Mucosa of rectum (tissue), 2 donors: Measurements from ENCODE around the gene MUC5B.
A peak's percentile ranks its signal among the peaks of the same experiment; 100 is the strongest.

Experiments
- H3K27ac ChIP-seq, 2 donors: one replicate each; pipeline ENCODE4 v1.7.0; 2013; ENCODE audit warnings: inconsistent platforms in 2 of 2, low read depth in 2 of 2, low read length in 2 of 2
- H3K27me3 ChIP-seq, 2 donors: one replicate each; pipeline ENCODE4 v1.7.0; 2013; ENCODE audit warnings: low read length in 2 of 2; ENCODE audit not compliant: control insufficient read depth in 2 of 2, insufficient read depth in 2 of 2
- H3K36me3 ChIP-seq, 2 donors: one replicate each; pipeline ENCODE4 v1.7.0; 2013; ENCODE audit warnings: low read length in 2 of 2; ENCODE audit not compliant: control insufficient read depth in 2 of 2, insufficient read depth in 2 of 2
- H3K4me1 ChIP-seq, 2 donors: one replicate each; pipeline ENCODE4 v1.7.0; 2013; ENCODE audit warnings: low read length in 2 of 2, mild to moderate bottlenecking in 1 of 2; ENCODE audit not compliant: control insufficient read depth in 2 of 2, insufficient read depth in 2 of 2
- H3K4me3 ChIP-seq, 2 donors: one replicate each; pipeline ENCODE4 v1.7.0; 2013; ENCODE audit warnings: low read length in 2 of 2
- H3K9ac ChIP-seq, 2 donors: one replicate each; pipeline ENCODE4 v1.7.0; 2013; ENCODE audit warnings: low read length in 2 of 2, low read depth in 1 of 2, mild to moderate bottlenecking in 1 of 2
- H3K9me3 ChIP-seq, 2 donors: one replicate each; pipeline ENCODE4 v1.7.0; 2013; ENCODE audit warnings: low read length in 2 of 2; ENCODE audit not compliant: control insufficient read depth in 2 of 2
- donor health status: healthy.
- donor health status: Normal muscosa, but diverticular disease.

The MUC5B gene

DNA sequence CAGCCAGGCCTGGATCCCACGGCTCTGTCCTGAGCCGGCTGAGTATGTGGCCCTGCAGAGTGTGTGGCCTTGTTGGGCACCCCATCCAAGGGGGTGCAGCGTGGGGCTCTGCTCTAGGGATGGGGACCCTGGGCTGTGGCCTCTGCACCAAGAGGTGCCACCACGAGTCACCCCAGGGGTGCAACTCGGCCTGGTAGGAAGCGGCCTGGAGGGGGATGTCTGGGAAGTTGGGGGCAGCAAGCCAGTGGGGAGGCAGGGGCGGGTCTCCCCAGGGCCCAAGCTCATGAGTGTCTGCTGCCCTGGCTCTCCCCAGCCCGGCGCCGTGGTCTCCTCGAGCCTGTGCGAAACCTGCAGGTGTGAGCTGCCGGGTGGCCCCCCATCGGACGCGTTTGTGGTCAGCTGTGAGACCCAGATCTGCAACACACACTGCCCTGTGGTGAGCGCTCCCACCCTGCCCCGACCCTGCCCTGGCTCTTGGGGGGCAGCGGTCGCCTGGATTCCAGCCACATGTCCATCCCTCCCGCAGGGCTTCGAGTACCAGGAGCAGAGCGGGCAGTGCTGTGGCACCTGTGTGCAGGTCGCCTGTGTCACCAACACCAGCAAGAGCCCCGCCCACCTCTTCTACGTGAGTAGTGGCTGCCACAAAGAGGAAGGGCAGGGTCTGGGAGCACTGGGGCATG lies 24.2 kb upstream of the MUC5B start:
- Histone ChIP-seq H3K4me1 (peaks cover 9 to 12% of the 10 kb centered on the region in 2 donors), H3K27ac (no peak overlapping the region), H3K9me3 (no peaks in the 10 kb centered on the region), H3K9ac (no peak overlapping the region), H3K27me3 (peaks cover 4 to 22% of the 10 kb centered on the region in 2 donors), H3K4me3 (no peak overlapping the region), H3K36me3 (no peaks in the 10 kb centered on the region)

- no peaks in the 10 kb centered on the region for H3K36me3 ChIP-seq
- peaks cover 12 to 17% of the 10 kb centered on the region in 2 donors for H3K4me1 ChIP-seq
- no peak overlapping the region for H3K27ac ChIP-seq
- H3K27me3 ChIP-seq: peaks cover 4 to 22% of the 10 kb centered on the region in 2 donors
- H3K9ac ChIP-seq: no peak overlapping the region
- no peak overlapping the region for H3K4me3 ChIP-seq
- H3K9me3 ChIP-seq: no peaks in the 10 kb centered on the region
Observed at GRCh38 chr11:1199241-1199750, 23.6 kb upstream of the MUC5B start.

DNA sequence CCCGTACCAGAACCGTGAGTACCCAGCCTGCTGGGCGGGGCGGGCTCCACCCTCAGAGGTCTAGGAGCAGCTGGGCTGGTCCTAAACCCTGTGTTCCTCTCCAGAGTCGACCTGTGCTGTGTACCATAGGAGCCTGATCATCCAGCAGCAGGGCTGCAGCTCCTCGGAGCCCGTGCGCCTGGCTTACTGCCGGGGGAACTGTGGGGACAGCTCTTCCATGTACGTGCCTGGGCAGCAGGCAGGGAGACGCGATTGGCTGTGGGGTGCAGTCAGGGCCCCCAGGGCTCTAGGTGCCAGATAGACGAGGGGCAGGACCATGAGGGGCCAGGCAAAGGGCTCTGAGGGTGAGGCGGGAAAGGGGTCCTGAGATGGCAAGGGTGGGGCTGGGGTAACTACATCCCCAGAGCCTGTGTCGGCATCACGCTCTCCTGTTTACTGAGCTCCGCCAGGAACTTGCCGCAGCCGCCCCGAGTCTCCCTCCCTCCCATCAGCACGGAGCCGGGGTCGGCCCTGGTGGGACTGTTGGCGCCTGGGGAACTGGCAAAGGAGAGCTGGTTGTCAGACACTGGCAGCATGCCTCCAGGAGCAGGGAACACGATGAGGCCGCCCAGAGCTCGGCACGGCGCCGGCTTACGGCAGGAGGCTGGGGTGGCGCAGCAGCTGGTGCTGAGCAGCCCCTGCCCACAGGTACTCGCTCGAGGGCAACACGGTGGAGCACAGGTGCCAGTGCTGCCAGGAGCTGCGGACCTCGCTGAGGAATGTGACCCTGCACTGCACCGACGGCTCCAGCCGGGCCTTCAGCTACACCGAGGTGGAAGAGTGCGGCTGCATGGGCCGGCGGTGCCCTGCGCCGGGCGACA lies 22.9 kb upstream of the MUC5B start:
- H3K9me3 ChIP-seq: no peaks in the 10 kb centered on the region
- H3K27me3 ChIP-seq: peaks cover 4 to 22% of the 10 kb centered on the region in 2 donors
- H3K36me3 ChIP-seq: no peaks in the 10 kb centered on the region
- H3K4me3 ChIP-seq: no peak overlapping the region
- peak overlapping the region in 1 of 2 donors; percentile 17 for H3K9ac ChIP-seq
- H3K27ac ChIP-seq: no peak overlapping the region
- peaks cover 12 to 17% of the 10 kb centered on the region in 2 donors for H3K4me1 ChIP-seq

GRCh38 chr11:1200611-1201191 lies 22.2 kb upstream of the MUC5B start:
- H3K27me3 ChIP-seq: peaks cover 4 to 22% of the 10 kb centered on the region in 2 donors
- H3K9me3 ChIP-seq: no peaks in the 10 kb centered on the region
- H3K4me1 ChIP-seq: peaks cover 12 to 17% of the 10 kb centered on the region in 2 donors
- no peaks in the 10 kb centered on the region for H3K36me3 ChIP-seq
- H3K4me3 ChIP-seq: no peak overlapping the region
- peak overlapping the region in 1 of 2 donors; percentile 17 for H3K9ac ChIP-seq
- no peak overlapping the region for H3K27ac ChIP-seq

DNA sequence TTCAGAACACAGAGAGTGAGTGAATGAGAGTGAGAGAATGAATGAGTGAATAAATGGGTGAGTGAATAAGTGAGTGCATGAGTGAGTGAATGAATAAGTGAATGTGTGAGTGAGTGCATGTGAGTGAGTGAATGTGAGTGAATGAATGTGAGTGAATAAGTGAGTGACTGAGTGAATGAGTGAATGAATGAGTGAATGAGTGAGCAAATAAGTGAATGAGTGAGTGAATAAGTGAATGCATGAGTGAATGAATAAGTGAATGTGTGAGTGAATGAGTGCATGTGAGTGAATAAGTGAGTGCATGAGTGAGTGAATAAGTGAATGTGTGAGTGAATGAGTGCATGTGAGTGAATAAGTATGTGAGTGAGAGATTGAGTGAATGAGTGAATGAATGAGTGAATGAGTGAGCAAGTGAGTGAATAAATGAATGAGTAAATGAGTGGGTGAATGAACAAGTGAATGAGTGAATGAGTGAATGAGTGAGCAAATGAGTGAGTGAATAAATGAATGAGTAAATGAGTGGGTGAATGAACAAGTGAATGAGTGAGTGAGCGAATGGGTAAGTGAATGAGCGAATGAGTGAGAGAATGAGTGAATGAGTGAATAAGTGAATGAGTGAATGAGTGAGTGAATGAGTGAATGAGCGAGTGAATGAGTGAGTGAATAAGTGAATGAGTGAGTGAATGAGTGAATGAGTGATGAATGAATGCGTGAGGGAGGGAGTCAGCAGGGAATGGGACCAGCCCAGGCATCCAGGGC lies 21.3 kb upstream of the MUC5B start:
- Histone ChIP-seq H3K27me3 (peaks cover 4 to 22% of the 10 kb centered on the region in 2 donors), H3K9me3 (no peaks in the 10 kb centered on the region), H3K4me3 (no peak overlapping the region), H3K9ac (no peak overlapping the region), H3K36me3 (no peaks in the 10 kb centered on the region), H3K27ac (no peak overlapping the region), H3K4me1 (peaks cover 12 to 17% of the 10 kb centered on the region in 2 donors)

DNA sequence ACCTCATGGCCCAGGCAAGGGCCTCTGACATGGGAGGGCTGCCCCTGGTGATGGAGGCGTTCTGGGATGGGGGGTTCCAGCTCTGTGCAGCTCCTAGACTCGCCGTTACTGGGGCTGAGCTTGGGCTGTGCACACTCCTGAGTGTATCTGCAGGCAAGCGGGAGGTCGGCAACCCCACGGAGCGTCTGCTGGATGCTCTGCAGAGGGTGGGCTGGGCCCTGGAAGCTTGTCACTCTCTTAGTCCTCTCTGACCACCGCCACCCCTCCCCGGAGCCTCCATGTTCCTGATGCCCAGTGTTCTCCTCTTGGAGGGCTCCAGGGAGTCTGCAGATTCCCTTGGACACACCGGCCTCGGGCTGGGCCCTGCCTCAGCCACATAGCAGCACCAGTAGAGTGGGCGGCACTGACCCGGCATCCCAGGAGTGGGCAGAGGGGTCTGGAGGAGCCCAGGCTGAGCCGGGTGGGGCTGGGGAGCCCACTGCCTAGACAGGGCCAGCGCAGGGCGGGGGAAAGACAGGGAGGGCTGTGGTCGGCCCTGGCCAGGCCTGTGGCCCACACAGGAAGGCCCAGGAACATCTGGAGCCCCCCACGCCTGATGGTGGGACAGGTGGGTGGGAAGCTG lies 20.6 kb upstream of the MUC5B start:
- no peak overlapping the region for H3K27ac ChIP-seq
- no peak overlapping the region for H3K4me3 ChIP-seq
- no peak overlapping the region for H3K9ac ChIP-seq
- H3K9me3 ChIP-seq: no peaks in the 10 kb centered on the region
- H3K36me3 ChIP-seq: no peaks in the 10 kb centered on the region
- peaks cover 12 to 17% of the 10 kb centered on the region in 2 donors for H3K4me1 ChIP-seq
- H3K27me3 ChIP-seq: peaks cover 4 to 22% of the 10 kb centered on the region in 2 donors

GRCh38 chr11:1202776-1203504 lies 19.9 kb upstream of the MUC5B start:
- peaks cover 4 to 22% of the 10 kb centered on the region in 2 donors for H3K27me3 ChIP-seq
- no peaks in the 10 kb centered on the region for H3K9me3 ChIP-seq
- no peak overlapping the region for H3K9ac ChIP-seq
- H3K27ac ChIP-seq: peak overlapping the region in 1 of 2 donors; percentile 16
- no peaks in the 10 kb centered on the region for H3K36me3 ChIP-seq
- peaks cover 12 to 17% of the 10 kb centered on the region in 2 donors for H3K4me1 ChIP-seq
- H3K4me3 ChIP-seq: no peak overlapping the region

DNA sequence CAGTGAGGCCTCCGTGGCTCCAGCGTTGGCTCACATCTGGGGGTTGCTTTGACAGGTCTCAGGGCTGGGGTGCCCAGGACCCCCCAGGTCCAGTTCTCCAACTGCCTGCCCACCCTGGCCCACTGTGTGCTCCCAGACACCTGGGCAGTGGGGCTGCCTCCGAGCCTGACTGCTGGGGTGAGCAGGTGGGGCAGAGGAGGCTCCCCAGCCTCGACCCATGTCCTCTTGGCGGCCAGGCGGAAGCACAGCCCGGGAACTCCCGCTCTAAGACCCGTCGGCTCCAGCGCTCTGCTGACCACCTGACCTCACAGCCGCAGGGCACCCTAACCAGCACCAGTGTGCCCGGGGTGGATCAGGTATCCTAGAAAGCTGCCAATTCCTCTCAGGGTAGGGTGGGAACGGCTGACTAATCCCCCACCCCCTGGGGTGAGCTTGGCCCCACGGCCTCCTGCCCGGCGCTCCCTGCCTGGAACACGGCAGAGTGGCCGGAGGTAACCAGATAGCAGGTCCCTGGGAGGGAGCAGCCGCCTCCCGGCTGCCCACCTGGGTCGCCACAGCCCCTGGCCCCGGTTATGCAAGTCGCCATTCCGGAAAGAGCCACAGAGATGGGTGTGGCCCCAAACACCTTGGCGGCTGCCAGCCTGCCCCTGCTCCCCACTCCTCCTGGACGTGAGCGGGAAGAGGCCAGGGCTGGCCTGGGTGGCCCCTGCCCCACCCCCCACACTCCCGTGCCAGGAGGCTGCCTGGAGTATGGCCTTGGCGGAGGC lies 19.2 kb upstream of the MUC5B start:
- Histone ChIP-seq H3K27ac (peak overlapping the region in 1 of 2 donors; percentile 16), H3K4me3 (no peak overlapping the region), H3K36me3 (no peaks in the 10 kb centered on the region), H3K4me1 (peaks cover 12 to 17% of the 10 kb centered on the region in 2 donors), H3K27me3 (peaks cover 4 to 22% of the 10 kb centered on the region in 2 donors), H3K9ac (peak overlapping the region in 1 of 2 donors; percentile 33), H3K9me3 (no peaks in the 10 kb centered on the region)
